Measurements from ENCODE around the gene HYKK. TPM values are rescaled to one million over a fixed set of nuclear protein-coding genes. Genes with fewer than 3 reads are reported as not detected.

Gene HYKK
- total and polyA plus RNA-seq, 2 of the 13 experiments (the other 11 are each of a cell fraction or from before 2014, with no cell fraction given) = 3.5 to 5.4 TPM

DNA sequence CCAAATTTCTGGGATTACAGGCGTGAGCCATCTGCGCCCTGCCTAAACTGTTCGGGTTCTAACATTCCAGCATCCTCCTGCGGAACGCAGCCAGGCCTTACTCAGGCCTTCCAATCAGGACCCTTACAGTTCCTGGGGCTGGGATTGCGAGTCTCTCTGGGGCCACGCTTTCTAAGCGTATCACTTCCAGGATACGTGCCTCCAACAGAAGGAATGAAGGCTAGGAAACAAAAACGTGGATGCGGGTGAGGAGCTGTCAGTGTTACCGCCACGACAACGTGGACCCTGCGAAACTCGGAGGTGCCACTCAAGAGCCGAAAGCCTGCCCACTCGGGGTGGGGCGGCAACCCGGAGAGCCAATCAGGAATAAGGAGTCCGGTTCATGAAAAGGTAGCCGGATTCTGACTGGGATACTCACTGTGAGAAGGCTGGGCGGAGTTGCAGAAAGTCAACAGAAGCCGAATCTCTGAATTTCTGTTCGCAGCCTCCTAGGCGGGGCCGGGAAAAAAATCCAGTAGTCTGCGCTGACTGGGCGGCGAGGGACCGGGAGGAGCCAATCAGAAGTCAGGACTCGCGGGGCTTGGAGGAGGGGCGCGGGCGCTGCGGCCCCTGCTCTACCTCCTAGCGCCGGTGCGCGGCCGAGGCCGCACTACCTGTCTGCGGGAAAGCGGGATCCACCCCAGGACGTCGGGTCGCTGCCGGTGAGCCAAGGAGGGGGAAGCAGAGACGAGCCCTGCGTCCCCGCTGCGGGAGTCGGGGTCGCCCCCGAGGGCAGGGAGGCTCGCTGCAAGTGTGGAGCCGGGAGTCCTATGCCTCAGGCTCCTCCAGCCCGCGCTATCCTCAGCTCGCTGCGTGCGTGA, at the start of gene HYKK (continued):
- TF ChIP-seq, protein P1, sequence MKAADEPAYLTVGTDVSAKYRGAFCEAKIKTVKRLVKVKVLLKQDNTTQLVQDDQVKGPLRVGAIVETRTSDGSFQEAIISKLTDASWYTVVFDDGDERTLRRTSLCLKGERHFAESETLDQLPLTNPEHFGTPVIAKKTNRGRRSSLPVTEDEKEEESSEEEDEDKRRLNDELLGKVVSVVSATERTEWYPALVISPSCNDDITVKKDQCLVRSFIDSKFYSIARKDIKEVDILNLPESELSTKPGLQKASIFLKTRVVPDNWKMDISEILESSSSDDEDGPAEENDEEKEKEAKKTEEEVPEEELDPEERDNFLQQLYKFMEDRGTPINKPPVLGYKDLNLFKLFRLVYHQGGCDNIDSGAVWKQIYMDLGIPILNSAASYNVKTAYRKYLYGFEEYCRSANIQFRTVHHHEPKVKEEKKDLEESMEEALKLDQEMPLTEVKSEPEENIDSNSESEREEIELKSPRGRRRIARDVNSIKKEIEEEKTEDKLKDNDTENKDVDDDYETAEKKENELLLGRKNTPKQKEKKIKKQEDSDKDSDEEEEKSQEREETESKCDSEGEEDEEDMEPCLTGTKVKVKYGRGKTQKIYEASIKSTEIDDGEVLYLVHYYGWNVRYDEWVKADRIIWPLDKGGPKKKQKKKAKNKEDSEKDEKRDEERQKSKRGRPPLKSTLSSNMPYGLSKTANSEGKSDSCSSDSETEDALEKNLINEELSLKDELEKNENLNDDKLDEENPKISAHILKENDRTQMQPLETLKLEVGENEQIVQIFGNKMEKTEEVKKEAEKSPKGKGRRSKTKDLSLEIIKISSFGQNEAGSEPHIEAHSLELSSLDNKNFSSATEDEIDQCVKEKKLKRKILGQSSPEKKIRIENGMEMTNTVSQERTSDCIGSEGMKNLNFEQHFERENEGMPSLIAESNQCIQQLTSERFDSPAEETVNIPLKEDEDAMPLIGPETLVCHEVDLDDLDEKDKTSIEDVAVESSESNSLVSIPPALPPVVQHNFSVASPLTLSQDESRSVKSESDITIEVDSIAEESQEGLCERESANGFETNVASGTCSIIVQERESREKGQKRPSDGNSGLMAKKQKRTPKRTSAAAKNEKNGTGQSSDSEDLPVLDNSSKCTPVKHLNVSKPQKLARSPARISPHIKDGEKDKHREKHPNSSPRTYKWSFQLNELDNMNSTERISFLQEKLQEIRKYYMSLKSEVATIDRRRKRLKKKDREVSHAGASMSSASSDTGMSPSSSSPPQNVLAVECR (CRISPR knock-in tag; IDR thresholded peaks at IDR 0.05; ENCODE audit: borderline replicate concordance) = peak; percentile 86
- peak; percentile 91 for TF ChIP-seq MXD4 (CRISPR knock-in tag; IDR thresholded peaks at IDR 0.05)
- no peak for TF ChIP-seq ZNF839 (CRISPR knock-in tag; IDR thresholded peaks at IDR 0.05; ENCODE audit: borderline replicate concordance)
- TF ChIP-seq, protein P2, sequence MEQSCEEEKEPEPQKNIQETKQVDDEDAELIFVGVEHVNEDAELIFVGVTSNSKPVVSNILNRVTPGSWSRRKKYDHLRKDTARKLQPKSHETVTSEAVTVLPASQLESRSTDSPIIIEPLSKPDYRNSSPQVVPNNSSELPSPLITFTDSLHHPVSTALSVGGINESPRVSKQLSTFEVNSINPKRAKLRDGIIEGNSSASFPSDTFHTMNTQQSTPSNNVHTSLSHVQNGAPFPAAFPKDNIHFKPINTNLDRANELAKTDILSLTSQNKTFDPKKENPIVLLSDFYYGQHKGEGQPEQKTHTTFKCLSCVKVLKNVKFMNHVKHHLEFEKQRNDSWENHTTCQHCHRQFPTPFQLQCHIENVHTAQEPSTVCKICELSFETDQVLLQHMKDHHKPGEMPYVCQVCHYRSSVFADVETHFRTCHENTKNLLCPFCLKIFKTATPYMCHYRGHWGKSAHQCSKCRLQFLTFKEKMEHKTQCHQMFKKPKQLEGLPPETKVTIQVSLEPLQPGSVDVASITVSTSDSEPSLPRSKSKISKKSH (CRISPR knock-in tag; IDR thresholded peaks at IDR 0.05; ENCODE audit: borderline replicate concordance) = peak; percentile 17; the same call in 1 of the 2 replicates
- no peak for TF ChIP-seq PCBP2 (optimal IDR thresholded peaks at IDR 0.05; ENCODE audit: low read depth, low read length, poor library complexity, severe bottlenecking)
- TF ChIP-seq, protein P3, sequence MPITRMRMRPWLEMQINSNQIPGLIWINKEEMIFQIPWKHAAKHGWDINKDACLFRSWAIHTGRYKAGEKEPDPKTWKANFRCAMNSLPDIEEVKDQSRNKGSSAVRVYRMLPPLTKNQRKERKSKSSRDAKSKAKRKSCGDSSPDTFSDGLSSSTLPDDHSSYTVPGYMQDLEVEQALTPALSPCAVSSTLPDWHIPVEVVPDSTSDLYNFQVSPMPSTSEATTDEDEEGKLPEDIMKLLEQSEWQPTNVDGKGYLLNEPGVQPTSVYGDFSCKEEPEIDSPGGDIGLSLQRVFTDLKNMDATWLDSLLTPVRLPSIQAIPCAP (CRISPR knock-in tag; IDR thresholded peaks at IDR 0.05; ENCODE audit: low read depth) = no peak
- TF ChIP-seq CHD2 (IDR thresholded peaks at IDR 0.05; ENCODE audit: low read depth, low read length) = peak; percentile 19; the same call in 1 of the 2 replicates
- TF ChIP-seq HES4 (CRISPR knock-in tag; IDR thresholded peaks at IDR 0.05; ENCODE audit: borderline replicate concordance) = peak; percentile 57; the same call in 1 of the 2 replicates
- peak; percentile 71 for TF ChIP-seq HDAC1 (CRISPR knock-in tag; IDR thresholded peaks at IDR 0.05)
- TF ChIP-seq YEATS2 (CRISPR knock-in tag; IDR thresholded peaks at IDR 0.05; ENCODE audit: borderline replicate concordance) = peak; percentile 44; the same call in 1 of the 2 replicates
- TF ChIP-seq, protein P4, sequence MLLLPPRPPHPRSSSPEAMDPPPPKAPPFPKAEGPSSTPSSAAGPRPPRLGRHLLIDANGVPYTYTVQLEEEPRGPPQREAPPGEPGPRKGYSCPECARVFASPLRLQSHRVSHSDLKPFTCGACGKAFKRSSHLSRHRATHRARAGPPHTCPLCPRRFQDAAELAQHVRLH (CRISPR knock-in tag; IDR thresholded peaks at IDR 0.05; ENCODE audit: borderline replicate concordance, low read depth) = 0 out of 2 replicates have a peak, but pooled peaks have one; percentile 37
- TF ChIP-seq, protein P5, sequence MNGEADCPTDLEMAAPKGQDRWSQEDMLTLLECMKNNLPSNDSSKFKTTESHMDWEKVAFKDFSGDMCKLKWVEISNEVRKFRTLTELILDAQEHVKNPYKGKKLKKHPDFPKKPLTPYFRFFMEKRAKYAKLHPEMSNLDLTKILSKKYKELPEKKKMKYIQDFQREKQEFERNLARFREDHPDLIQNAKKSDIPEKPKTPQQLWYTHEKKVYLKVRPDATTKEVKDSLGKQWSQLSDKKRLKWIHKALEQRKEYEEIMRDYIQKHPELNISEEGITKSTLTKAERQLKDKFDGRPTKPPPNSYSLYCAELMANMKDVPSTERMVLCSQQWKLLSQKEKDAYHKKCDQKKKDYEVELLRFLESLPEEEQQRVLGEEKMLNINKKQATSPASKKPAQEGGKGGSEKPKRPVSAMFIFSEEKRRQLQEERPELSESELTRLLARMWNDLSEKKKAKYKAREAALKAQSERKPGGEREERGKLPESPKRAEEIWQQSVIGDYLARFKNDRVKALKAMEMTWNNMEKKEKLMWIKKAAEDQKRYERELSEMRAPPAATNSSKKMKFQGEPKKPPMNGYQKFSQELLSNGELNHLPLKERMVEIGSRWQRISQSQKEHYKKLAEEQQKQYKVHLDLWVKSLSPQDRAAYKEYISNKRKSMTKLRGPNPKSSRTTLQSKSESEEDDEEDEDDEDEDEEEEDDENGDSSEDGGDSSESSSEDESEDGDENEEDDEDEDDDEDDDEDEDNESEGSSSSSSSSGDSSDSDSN (CRISPR knock-in tag; IDR thresholded peaks at IDR 0.05) = peak; percentile 57
- TF ChIP-seq, protein P6, sequence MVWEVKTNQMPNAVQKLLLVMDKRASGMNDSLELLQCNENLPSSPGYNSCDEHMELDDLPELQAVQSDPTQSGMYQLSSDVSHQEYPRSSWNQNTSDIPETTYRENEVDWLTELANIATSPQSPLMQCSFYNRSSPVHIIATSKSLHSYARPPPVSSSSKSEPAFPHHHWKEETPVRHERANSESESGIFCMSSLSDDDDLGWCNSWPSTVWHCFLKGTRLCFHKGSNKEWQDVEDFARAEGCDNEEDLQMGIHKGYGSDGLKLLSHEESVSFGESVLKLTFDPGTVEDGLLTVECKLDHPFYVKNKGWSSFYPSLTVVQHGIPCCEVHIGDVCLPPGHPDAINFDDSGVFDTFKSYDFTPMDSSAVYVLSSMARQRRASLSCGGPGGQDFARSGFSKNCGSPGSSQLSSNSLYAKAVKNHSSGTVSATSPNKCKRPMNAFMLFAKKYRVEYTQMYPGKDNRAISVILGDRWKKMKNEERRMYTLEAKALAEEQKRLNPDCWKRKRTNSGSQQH (CRISPR knock-in tag; IDR thresholded peaks at IDR 0.05; ENCODE audit: low read depth) = 0 out of 2 replicates have a peak, but pooled peaks have one; percentile 40
- 0 out of 2 replicates have a peak, but pooled peaks have one; percentile 17 for TF ChIP-seq RAD21 (CRISPR knock-in tag; IDR thresholded peaks at IDR 0.05)
- no peak for TF ChIP-seq ZNF256 (CRISPR knock-in tag; conservative IDR thresholded peaks at IDR 0.05)
- TF ChIP-seq SMAD3 (CRISPR knock-in tag; IDR thresholded peaks at IDR 0.05) = no peak
- no peak for TF ChIP-seq ZNF232 (CRISPR knock-in tag; IDR thresholded peaks at IDR 0.05; ENCODE audit: borderline replicate concordance)

All from HepG2 (cell line).